Measurements from ENCODE around the gene ZBED4. TPM values are rescaled to one million over a fixed set of nuclear protein-coding genes. Genes with fewer than 3 reads are reported as not detected.

ZBED4 gene
- total RNA-seq, 1 donor from 2014 or later: 25.2 TPM

- Mint-ChIP-seq H3K9me3 (no peaks in the 10 kb centered on the region), H3K36me3 (ENCODE audit: low read depth) (peaks cover 19% of the 10 kb centered on the region), H3K27me3 (ENCODE audit: low read depth) (no peaks in the 10 kb centered on the region), H3K27ac (no peak overlapping the region), H3K4me3 (ENCODE audit: low read depth) (peak overlapping the region; percentile 13), H3K4me1 (ENCODE audit: low read depth) (peaks cover 28% of the 10 kb centered on the region)
- no peak for DNase-seq (ENCODE audit: low spot score)
- intact Hi-C loops (cut with micrococcal nuclease): loop anchor here (5.0 kb wide), 3 partner anchors 87 to 262 kb away; no protein-coding TSS in a partner anchor
Observed at GRCh38 chr22:49929994-49930575, 76.4 kb downstream of the ZBED4 start.

GRCh38 chr22:49930596-49931412 is 77.2 kb downstream of the ZBED4 start:
- Mint-ChIP-seq H3K36me3 (ENCODE audit: low read depth) (peaks cover 13% of the 10 kb centered on the region), H3K27ac (peak overlapping the region; percentile 31), H3K4me3 (ENCODE audit: low read depth) (no peak overlapping the region), H3K9me3 (no peaks in the 10 kb centered on the region), H3K27me3 (ENCODE audit: low read depth) (no peaks in the 10 kb centered on the region), H3K4me1 (ENCODE audit: low read depth) (peaks cover 21% of the 10 kb centered on the region)
- no peak for DNase-seq (ENCODE audit: low spot score)
- intact Hi-C loops (cut with micrococcal nuclease): loop anchor here (1.0 to 5.0 kb wide), 5 partner anchors 62 to 261 kb away; no protein-coding TSS in a partner anchor

- Mint-ChIP-seq H3K4me3 (ENCODE audit: low read depth) (peak overlapping the region; percentile 60), H3K27me3 (ENCODE audit: low read depth) (no peaks in the 10 kb centered on the region), H3K9me3 (no peaks in the 10 kb centered on the region), H3K4me1 (ENCODE audit: low read depth) (peaks cover 22% of the 10 kb centered on the region), H3K36me3 (ENCODE audit: low read depth) (no peaks in the 10 kb centered on the region), H3K27ac (peak overlapping the region; percentile 78)
- intact Hi-C loops (cut with micrococcal nuclease): loop anchor here (5.0 kb wide), 2 partner anchors 84 to 259 kb away; no protein-coding TSS in a partner anchor
- no peak for DNase-seq (ENCODE audit: low spot score)
Observed at GRCh38 chr22:49933236-49934159, 79.9 kb downstream of the ZBED4 start.

GRCh38 chr22:49934160-49934890 is 80.7 kb downstream of the ZBED4 start:
- Mint-ChIP-seq H3K36me3 (ENCODE audit: low read depth) (no peaks in the 10 kb centered on the region), H3K9me3 (no peaks in the 10 kb centered on the region), H3K27me3 (ENCODE audit: low read depth) (no peaks in the 10 kb centered on the region), H3K4me1 (ENCODE audit: low read depth) (peaks cover 22% of the 10 kb centered on the region), H3K4me3 (ENCODE audit: low read depth) (peak overlapping the region; percentile 73), H3K27ac (peak overlapping the region; percentile 58)
- DNase-seq (ENCODE audit: low spot score): no peak
- intact Hi-C loops (cut with micrococcal nuclease): loop anchor here (5.0 kb wide), 2 partner anchors 83 to 258 kb away; no protein-coding TSS in a partner anchor

GRCh38 chr22:49934891-49935557 is 81.4 kb downstream of the ZBED4 start:
- Mint-ChIP-seq H3K9me3 (no peaks in the 10 kb centered on the region), H3K27ac (peak overlapping the region; percentile 76)

GRCh38 chr22:49935561-49935960 is 81.9 kb downstream of the ZBED4 start:
- Mint-ChIP-seq H3K9me3 (no peaks in the 10 kb centered on the region), H3K4me3 (ENCODE audit: low read depth) (no peak overlapping the region), H3K36me3 (ENCODE audit: low read depth) (no peaks in the 10 kb centered on the region), H3K27me3 (ENCODE audit: low read depth) (no peaks in the 10 kb centered on the region), H3K27ac (peak overlapping the region; percentile 76), H3K4me1 (ENCODE audit: low read depth) (peaks cover 24% of the 10 kb centered on the region)
- DNase-seq (ENCODE audit: low spot score): no peak
- intact Hi-C loops (cut with micrococcal nuclease): no loop called here

More at GRCh38 chr22:49934891-49935557, 81.4 kb downstream of the ZBED4 start:
- no peaks in the 10 kb centered on the region for H3K36me3 Mint-ChIP-seq (ENCODE audit: low read depth)
- DNase-seq (ENCODE audit: low spot score): peak; percentile 82
- peak overlapping the region; percentile 73 for H3K4me3 Mint-ChIP-seq (ENCODE audit: low read depth)
- no peaks in the 10 kb centered on the region for H3K27me3 Mint-ChIP-seq (ENCODE audit: low read depth)
- H3K4me1 Mint-ChIP-seq (ENCODE audit: low read depth): peaks cover 24% of the 10 kb centered on the region
- intact Hi-C loops (cut with micrococcal nuclease): loop anchor here (5.0 kb wide), 2 partner anchors 82 to 257 kb away; no protein-coding TSS in a partner anchor

- Mint-ChIP-seq H3K4me1 (ENCODE audit: low read depth) (peaks cover 20% of the 10 kb centered on the region), H3K36me3 (ENCODE audit: low read depth) (no peaks in the 10 kb centered on the region), H3K4me3 (ENCODE audit: low read depth) (peak overlapping the region; percentile 52), H3K27ac (peak overlapping the region; percentile 83), H3K9me3 (no peaks in the 10 kb centered on the region), H3K27me3 (ENCODE audit: low read depth) (no peaks in the 10 kb centered on the region)
- DNase-seq (ENCODE audit: low spot score): peak; percentile 90
- intact Hi-C loops (cut with micrococcal nuclease): loop anchor here (1.0 to 2.0 kb wide), 2 partner anchors 26 to 35 kb away; no protein-coding TSS in a partner anchor
Observed at GRCh38 chr22:49936018-49936972, 82.7 kb downstream of the ZBED4 start.

GRCh38 chr22:49936973-49937757 is 83.5 kb downstream of the ZBED4 start:
- H3K36me3 Mint-ChIP-seq (ENCODE audit: low read depth): no peaks in the 10 kb centered on the region
- peak overlapping the region; percentile 83 for H3K27ac Mint-ChIP-seq
- DNase-seq (ENCODE audit: low spot score): no peak
- H3K4me3 Mint-ChIP-seq (ENCODE audit: low read depth): peak overlapping the region; percentile 52
- H3K27me3 Mint-ChIP-seq (ENCODE audit: low read depth): no peaks in the 10 kb centered on the region
- intact Hi-C loops (cut with micrococcal nuclease): loop anchor here (1.0 to 2.0 kb wide), 2 partner anchors 25 to 34 kb away; no protein-coding TSS in a partner anchor
- peaks cover 15% of the 10 kb centered on the region for H3K4me1 Mint-ChIP-seq (ENCODE audit: low read depth)
- H3K9me3 Mint-ChIP-seq: no peaks in the 10 kb centered on the region

GRCh38 chr22:49937758-49938564 is 84.3 kb downstream of the ZBED4 start:
- Mint-ChIP-seq H3K36me3 (ENCODE audit: low read depth) (no peaks in the 10 kb centered on the region), H3K4me1 (ENCODE audit: low read depth) (peaks cover 15% of the 10 kb centered on the region), H3K4me3 (ENCODE audit: low read depth) (no peak overlapping the region), H3K27me3 (ENCODE audit: low read depth) (no peaks in the 10 kb centered on the region), H3K27ac (peak overlapping the region; percentile 40), H3K9me3 (no peaks in the 10 kb centered on the region)
- intact Hi-C loops (cut with micrococcal nuclease): loop anchor here (2.0 kb wide), 1 partner anchor 33 kb away; no protein-coding TSS in a partner anchor
- no peak for DNase-seq (ENCODE audit: low spot score)
